Measurements from ENCODE around the gene C1GALT1C1L.
"Not testable (repeated sequence)": the region's sequence is repeated elsewhere in the genome, so short reads cannot be mapped to it uniquely, and the experiment has no call there.

C1GALT1C1L gene

DNA sequence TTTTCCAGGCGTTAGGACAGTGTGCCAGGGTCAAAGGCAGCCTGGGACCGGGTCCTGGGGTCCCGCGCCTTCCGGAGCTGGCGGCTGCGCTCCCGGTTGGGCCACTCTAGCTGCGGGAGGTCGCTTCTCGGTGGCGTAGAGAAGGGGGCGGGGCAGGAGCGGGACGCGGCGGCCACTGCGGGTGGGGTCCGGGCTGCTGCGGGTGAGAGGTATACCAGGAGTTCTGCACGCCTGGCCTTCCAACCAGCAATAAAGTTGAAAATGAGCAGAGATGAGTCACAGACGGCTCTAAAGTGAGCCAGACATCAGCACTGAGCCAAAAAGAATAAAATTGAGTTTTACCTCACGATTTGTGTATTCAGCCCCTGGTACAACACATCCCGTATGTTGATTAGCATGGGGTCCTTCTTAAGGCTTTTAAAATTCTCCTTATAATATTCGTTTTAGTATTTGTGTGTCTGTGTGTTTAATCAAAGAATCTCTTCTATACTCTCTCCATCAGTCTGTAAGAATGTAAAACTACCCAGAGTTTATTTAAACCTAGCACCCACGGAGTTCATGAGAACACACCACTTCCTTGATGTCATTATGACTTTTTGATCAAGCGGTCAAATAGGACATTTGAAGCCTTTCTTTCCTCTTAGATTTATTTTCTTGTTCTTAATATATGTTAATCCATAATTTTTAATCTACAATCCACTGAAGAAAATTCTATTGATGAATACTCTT lies at the start of gene C1GALT1C1L:
Gene C1GALT1C1L (minus strand): TSS at position 108 of the 729 bp plus-strand sequence. CDS start 107 bp downstream, at position 1.
- DNase-seq (ENCODE audit: low spot score): no peak

DNA sequence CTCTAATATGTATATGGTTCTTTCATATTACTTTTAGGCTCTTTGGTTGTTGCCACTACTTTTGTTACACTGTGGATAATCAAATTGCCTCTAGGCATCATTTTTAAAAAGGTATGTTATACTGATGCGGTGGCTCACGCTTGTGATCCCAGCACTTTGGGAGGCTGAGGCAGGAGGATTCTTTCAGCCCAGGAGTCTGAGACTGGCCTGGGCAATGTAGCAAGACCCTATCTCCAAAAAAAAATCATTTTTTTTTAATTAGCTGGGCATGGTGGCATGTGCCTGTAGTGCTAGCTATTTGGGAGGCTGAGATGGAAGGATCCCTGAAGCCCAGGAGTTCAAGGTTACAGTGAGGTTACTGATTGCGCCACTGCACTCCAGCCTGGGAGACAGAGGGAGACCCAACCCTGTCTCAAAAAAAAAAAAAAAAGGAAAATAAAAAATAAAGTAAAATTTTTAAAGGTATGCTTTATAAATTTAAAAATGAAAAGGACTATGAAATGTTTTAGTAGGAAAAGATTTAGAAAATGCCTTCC lies 49.5 kb upstream of the C1GALT1C1L start:
- DNase-seq (ENCODE audit: low spot score): no peak

DNA sequence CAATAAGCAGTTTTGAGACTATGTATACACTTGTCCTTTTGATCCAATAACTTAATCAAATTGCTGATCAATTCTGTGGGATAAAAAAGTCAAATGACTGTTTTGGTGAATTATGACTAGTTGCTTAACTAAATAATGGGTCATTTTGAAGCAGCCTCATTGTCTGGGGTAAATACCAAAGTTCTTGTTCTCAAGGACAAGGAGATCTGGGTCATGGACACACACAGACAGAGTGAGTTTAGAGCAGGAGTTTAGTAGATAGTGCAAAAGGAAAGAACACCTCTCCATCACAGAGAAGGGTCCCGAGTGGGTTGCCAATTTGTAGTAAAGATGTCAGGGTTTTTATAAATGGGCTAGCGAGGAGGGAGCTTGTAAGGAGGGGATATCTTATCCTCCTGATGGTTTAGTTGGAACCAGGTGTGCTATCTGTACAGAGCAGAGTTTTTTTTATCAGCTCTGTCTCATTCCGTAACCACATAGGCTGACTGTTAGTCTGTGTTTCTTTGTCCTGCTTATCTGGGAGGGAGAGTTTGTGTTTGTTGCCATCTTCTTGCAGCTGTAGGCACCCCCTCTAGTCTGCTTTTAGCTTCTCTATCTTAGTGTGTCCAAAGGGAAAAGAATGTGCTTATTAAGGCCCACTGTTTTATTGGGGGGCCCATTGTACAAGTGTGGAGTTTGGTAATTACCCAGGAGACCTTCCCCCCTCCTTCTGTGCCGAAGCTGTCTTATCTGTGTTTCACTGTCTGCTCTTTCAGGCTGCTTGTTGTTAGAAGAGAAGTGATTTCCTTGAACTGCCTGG lies 48.7 kb upstream of the C1GALT1C1L start:
- no peak for DNase-seq (ENCODE audit: low spot score)

DNA sequence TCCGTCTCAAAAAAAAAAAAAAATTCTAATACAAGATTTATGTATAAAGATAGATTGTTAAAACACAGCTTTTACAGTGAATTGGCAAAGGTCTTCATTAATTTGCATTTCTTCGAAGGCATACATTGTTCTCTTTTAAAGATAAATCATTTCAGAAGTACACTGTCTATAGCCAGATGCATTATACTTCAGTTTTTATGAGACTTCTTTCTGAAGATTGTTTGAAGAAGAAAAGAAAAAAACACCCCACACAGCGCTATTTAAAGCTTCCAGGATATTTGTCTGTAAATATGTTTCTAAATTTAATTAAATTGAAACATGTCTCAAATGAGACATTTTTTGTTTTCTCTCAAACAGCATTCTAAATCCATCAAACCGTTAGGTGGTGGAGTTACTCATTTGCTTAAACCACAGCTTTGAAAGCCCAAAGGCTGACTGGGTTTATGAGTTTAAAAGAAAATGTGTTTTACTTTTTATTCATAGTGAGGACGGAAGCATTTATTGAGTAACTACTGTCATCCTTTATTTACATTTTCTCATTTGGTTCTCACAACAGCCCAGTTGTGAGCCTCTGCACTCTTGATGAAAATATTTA lies 42.4 kb upstream of the C1GALT1C1L start:
- no peak for DNase-seq (ENCODE audit: low spot score)

DNA sequence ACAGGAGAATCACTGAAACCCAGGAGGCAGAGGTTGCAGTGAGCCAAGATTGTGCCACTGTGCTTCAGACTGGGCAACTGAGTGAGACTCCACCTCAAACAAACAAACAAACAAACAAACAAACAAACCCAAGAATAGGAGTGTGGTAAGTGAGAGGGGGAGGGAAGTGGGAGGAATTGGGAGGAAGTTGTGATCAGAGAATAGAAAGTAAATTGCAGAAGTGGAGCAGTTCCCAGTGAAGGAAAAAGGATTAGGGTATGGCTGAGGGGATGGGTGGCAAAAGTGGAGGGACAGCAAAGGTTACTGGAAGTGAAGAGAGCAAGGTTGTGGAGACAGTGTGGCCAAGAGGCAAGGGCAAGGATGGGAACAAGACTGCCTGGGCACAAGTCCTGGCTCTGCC lies 41.1 kb upstream of the C1GALT1C1L start:
- DNase-seq (ENCODE audit: low spot score): no peak

DNA sequence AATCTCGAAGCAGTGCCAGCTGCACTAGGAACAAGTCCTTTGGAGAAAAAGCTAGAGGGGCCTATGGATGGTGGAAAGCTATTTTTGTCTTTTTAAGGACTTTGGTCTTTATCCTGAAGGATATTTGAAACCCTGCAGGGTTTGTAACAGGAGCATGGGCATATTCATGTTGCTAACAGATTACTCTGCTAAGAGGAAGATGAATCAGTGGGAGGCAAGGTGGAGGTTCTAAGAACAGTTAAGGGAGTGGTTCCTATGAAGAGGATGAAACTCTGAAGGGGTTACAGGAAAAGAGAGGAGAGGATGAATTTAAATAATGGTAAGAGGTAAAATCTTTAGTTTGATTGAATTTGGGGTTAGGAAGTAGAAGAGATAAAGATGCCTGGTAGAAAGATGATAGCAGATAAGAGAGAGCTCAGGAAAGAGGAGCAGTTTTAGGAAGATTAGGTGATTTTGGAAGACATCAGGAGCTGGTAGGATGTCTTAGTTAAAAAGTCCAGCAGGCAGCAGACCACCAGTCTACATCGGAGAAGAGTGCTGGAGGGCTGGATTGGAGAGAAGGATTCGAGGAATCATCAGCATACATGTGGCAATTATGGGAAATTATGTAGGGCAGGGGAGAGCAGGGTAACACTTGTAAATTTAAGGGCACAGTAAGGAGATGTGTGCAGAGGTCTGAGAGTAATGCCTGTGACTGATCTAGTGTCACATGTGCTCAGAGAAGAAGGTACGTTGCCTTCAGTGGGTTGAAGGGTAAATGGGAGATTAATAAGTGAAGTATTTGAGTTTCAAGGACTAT lies 39.3 kb upstream of the C1GALT1C1L start:
- no peak for DNase-seq (ENCODE audit: low spot score)

DNA sequence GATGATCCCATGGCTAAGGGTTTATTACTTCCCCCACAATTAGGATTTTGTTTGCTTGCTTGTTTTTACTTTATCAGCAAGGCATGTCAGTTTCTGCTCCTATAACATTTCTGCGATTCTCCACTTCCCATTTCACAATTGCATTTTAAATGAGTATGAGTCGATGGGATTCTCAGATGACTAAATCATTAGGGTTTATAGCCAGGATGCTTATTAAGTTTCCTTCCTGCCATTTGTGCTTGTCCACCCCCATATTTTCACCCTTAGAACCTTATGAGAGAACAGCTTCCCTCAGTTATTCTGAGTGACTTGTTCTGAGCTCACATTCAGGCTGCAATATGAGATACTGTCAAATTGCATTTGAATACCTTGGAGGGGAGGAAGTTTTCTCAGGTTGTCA lies 37.9 kb upstream of the C1GALT1C1L start:
- peak; percentile 8 for DNase-seq (ENCODE audit: low spot score)

DNA sequence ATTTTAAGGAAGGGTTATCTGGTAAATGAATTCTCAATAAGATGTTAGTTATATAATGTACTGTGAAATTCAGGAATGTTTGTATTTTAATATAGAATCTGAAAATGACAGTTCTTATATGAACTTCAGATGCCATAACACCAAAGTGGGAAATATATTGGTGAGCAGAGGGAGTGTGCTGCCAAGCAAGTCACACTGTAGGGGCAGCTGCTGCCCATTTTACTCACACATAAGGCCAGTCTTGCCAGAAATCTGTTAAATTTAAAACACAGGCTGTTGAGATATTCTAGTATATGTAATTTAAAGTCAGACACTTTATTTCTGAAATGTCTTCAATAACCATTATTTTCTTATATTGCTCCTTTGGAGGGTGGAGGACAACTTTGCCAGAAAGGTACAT lies 34.6 kb upstream of the C1GALT1C1L start:
- no peak for DNase-seq (ENCODE audit: low spot score)

DNA sequence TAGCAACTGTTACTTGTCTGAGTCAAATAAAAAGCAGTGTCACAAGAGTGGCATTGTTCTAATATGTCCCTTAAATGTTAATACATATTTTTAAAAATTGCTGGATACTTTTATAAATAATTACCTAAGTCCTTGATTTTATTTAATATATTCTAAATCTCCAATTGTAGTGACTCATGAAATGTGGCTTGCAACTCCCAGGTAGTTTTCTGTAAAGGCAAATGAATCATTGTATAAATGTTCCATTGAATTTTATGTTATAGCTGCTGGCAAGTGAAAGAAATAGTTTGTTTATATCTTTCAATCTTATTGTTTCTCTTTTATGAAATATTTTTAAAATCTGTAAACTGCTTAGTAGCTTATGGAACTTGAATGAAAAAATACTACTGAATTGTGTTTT lies 32.7 kb upstream of the C1GALT1C1L start:
- no peak for DNase-seq (ENCODE audit: low spot score)

DNA sequence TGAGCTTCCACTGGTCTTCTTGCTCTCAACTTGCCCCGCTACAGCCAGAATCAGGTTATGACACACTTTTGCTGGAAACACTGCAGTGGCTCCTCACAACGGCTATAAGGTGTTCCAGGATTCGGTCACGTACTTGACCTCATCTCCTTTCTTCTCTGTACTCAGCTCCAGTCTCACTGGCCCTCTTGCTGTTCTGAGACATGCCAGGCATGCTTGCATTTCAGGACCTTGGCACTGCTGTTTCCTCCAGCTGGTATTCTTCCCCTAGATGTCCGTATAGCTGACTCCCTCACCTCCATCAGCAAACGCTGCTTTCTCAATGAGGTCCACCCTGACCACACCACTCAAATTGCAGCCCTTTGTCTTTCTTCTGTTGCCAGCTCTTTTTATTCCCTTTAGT lies 31.9 kb upstream of the C1GALT1C1L start:
- no peak for DNase-seq (ENCODE audit: low spot score)

DNA sequence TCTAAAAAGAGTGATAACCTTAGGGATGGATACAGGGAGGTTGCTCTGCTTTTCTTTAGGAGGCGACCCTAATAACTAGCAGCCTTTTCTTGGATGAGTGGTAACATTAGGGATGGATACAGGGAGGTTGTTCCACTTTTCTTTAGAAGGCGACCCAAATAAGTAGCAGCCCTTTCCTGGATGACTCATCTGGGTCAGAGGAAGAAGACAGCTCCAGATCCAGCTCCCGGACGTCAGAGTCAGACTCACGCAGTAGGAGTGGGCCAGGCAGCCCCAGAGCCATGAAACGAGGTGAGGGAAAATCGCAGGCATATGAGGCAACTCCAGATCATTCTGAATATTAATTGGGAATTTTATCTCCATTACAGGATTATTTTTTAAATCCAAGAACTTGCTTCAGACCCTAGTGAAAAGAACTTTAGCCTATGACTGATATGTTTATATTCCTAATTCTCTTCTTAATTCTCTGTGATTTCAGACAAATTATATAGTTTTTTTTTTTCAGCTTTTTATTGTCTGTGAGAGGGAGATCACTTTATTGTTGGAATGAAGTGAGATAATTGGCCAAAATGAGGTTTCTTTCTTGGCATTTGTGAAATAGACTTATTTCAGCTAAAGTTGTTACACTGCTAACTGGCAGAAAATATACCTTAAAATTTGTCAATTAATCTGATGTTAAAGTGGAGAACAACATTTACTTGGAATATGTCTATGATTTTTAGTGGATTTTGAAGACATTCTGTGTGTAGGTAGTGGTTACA lies 31.2 kb upstream of the C1GALT1C1L start:
- DNase-seq (ENCODE audit: low spot score): peak; percentile 26

DNA sequence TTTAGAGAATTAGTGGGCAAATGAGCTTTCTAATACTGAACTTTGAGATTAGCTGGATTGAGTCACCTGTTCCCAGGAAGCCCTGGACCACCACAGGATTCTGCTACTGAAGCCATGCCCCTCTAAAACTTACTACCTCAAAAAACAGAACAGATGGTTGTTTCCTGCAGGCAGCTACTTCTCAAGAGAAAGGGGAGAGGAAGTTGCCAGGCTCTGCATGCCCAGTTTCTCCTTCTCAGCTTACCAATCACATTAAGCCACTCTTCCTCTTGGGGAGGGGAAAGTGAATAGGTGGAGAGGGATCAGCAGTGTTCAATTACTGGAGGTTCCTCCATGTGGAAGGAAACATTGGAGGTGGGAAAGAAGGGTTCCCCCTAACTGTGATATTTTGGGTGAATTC lies 24.9 kb upstream of the C1GALT1C1L start:
- no peak for DNase-seq (ENCODE audit: low spot score)

DNA sequence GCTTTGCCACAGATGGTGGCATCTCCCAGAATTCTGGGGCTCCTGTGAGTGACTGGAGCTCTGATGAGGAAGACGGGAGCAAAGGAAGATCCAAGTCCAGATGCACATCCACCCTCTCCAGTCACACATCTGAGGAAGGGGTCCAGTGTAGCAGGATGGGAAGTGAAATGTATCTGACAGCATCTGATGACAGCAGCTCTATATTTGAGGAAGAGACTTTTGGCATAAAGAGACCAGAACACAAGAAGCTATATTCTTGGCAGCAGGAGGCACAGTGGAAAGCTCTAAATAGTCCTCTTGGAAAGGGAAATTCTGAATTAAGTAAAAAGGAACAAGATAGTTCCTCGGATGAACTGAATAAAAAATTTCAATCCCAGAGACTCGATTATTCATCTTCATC lies 23.5 kb upstream of the C1GALT1C1L start:
- no peak for DNase-seq (ENCODE audit: low spot score)

DNA sequence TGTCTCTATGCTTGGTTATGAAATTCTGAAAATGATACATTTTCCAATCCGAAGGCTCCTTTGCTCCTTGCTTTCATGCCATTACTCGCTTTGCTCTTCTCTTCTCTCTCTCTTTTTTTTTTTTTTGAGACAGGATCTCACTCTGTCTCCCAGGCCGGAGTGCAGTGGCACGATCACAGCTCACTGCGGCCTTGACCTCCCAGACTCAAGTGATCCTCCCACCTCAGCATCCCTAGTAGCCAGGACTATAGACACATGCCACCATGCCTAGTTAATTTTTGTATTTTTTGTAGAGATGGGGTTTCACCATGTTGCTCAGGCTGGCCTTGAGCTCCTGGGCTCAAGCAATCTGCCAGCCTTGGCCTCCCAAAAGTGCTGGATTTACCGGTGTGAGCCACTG lies 21.9 kb upstream of the C1GALT1C1L start:
- not testable (repeated sequence) for DNase-seq (ENCODE audit: low spot score)

DNA sequence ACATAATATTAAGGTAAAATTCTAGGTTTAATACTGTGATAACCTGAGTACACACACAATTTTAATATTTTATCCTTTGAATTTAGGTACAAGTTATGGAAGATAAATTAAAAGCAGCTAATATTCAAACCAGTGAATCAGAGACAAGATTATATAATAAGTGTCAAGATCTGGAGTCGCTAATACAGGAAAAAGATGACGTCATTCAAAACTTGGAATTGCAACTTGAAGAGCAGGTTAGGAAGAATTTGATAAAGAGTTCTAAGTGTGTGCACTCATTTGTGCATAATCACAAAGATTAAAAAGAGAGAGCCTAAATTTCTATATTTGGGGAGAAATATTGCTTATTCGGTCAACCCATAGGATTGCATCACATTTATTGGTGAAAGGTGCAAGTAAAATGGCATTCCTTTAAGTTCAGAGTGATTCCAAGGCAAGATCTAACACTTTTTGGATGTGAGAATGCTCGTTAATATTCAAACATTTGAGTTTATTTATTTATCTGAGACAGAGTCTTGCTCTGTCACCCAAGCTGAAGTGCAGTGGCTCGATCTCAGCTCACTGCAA lies 16.3 kb upstream of the C1GALT1C1L start:
- DNase-seq (ENCODE audit: low spot score): no peak

DNA sequence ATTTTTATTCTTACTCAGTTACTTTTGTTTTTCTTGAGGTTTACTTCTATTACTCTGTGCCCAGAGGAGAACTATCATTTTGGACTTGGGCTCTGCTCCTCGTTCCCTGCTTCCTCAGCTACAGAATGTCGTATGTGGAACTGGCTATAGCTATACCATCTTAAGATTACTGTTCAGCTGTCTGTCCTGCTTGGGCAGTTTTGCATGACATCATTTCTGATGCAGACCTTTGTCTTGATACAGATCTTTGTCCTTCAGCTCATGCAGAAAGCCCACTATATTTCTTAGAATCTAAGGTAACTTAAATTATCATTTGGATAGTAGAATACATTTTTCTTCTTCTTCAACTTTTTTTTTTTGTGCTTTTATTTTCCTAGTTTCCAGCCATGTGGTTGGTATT lies 13.8 kb upstream of the C1GALT1C1L start:
- DNase-seq (ENCODE audit: low spot score): no peak

DNA sequence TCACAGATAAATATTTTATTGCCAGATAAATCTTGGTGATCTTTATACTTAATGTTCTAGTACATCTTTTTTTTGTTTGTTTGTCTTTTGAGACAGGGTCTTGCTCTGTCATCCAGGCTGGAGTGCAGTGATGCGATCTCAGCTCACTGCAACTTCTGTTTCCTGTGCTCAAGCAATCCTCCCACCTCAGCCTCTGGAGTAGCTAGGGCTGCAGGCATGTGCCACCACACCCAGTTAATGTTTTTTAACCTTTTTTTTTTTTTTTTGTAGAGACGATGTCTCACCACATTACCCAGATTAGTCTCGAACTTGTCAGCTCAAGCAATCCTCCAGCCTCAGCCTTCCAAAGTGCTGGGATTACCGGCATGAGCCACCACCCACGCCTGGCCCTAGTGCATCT lies 9.1 kb upstream of the C1GALT1C1L start:
- no peak for DNase-seq (ENCODE audit: low spot score)

DNA sequence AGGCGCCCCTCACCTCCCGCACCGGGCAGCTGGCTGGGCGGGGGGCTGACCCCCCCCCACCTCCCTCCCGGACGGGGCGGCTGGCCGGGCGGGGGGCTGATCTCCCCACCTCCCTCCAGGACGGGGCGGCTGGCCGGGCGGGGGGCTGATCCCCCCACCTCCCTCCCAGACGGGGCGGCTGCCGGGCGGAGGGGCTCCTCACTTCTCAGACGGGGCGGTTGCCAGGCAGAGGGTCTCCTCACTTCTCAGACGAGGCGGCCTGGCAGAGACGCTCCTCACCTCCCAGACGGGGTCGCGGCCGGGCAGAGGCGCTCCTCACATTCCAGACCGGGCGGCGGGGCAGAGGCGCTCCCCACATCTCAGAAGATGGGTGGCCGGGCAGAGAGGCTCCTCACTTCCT lies 1.6 kb upstream of the C1GALT1C1L start:
- DNase-seq (ENCODE audit: low spot score): not testable (repeated sequence)

DNA sequence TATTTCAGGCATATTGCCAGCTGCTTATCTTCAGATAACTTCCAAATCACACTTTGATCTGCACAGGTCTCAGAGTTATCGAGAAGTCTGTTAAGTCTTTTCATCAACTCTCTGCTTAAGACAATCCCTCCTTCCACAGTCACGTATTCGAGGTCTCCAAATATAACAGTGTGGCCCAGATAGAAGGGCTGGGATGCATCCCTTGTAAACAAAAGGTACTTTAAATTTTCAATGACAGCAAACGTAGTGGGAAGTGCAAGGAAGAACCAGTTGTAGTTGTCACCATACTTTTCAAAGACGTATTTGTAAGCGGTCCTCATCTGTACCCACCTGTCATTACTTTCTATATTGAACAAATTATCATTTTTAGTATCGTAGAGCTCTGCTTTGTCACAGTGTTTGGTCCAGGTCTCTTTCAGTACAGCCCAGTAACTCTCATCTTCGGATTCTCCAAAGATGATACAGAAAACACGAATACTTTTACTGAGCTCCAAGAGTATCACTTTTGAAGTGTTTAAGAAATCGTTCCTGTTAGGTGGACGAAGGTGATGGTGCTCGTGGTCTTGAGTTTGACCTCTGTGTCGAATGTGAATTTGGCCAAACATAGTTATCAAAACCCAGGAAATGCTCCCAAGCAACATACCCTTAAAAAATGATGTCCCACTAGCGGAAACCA lies 445 bp downstream of the C1GALT1C1L start:
- DNase-seq (ENCODE audit: low spot score): no peak

DNA sequence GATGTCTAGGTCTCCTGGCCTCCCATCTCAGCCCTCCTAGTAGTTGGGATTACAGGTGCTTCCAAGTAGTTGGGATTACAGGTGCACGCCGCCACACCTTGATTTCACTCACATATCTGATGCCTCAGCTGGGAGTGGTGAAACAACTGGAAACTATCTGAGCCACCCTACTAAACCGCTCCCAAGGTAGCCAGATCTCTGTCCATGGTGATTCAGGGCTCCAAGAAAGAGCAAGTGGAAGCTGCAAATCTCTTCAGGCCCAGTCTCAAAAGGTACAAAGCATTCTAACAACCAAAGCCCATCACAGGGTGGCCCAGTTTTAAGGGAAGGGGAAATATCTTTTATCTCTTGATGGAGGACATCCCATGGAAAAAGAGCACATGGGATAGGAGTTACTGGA lies 19.0 kb downstream of the C1GALT1C1L start:
- no peak for DNase-seq (ENCODE audit: low spot score)
